NCI-H226 (cell line): ENCODE results near the gene PPP1R18.
"Not testable (repeated sequence)": the region's sequence is repeated elsewhere in the genome, so short reads cannot be mapped to it uniquely, and the experiment has no call there.

Experiments
- DNase-seq: peaks from one replicate; pipeline ENCODE4 v3.0.0-alpha.2; 2015

PPP1R18 gene, protein sequence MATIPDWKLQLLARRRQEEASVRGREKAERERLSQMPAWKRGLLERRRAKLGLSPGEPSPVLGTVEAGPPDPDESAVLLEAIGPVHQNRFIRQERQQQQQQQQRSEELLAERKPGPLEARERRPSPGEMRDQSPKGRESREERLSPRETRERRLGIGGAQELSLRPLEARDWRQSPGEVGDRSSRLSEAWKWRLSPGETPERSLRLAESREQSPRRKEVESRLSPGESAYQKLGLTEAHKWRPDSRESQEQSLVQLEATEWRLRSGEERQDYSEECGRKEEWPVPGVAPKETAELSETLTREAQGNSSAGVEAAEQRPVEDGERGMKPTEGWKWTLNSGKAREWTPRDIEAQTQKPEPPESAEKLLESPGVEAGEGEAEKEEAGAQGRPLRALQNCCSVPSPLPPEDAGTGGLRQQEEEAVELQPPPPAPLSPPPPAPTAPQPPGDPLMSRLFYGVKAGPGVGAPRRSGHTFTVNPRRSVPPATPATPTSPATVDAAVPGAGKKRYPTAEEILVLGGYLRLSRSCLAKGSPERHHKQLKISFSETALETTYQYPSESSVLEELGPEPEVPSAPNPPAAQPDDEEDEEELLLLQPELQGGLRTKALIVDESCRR

GRCh38 chr6:30686009-30686907, at the start of gene PPP1R18:
TSS of gene PPP1R18 (minus strand) at chr6:30686645. CDS start at chr6:30686018, 627 bp downstream.
- peak; percentile 62 for DNase-seq

DNA sequence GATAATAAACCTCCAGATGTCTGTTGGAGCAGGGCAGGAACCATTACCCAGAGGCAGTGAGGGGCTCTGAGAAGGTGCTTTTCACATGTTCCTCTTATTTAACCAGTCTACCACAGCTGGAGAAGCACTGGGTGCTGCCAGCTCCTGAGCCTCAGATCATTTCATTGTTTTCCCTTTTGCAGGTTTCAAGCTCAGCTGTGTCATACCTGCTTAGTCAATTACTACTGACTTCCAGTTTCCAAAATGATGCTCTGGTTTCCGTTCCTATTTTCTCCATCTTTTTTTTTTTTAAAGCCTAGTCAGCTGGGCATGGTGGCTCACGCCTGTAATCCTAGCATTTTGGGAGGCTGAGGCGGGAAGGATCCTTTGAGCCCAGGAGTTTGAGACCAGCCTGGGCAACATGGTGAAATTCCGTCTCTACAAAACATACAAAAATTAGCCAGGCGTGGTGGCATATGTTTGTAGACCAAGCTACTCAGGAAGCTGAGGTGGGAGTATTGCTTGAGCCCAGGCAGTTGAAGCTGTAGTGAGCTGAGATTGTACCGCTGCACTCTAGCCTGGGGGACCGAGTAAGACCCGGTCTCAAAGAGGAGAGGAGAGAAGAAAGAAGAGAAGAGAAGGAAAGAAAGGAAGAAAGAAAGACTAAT, 49.3 kb upstream of the PPP1R18 start:
- DNase-seq: no peak

DNA sequence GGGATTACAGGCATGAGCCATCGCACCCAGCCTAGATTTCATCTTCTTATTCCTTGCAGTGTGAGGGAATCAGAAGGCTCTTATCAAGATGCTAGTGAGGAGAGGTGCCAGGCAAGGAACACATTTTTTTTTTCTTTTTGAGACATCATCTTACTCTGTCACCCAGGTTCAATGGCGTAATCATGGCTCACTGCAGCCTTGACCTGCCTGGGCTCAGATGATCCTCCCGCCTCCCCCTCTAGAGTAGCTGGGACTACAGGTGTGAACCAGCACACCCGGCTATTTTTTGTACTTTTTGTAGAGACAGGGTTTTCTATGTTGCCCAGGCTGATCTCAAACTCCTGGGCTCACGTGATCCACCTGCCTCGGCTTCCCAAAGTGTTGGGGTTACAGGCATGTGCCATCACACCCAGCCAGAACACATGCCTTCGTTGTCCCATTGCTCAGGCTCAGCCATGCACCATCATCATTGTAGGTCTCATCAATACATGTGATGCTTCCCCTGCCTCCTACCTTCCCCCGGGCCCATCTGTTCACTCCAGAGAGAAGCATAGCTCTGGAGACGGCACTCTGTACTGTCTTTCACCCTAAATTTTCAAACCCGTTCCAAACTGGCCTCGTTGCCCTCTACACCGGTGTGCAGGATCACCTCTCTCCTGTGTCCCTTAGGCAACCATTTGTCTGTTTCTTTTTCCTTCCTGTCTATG, 45.9 kb upstream of the PPP1R18 start:
- DNase-seq: no peak

GRCh38 chr6:30730601-30731435, 44.4 kb upstream of the PPP1R18 start:
- DNase-seq: peak; percentile 43

DNA sequence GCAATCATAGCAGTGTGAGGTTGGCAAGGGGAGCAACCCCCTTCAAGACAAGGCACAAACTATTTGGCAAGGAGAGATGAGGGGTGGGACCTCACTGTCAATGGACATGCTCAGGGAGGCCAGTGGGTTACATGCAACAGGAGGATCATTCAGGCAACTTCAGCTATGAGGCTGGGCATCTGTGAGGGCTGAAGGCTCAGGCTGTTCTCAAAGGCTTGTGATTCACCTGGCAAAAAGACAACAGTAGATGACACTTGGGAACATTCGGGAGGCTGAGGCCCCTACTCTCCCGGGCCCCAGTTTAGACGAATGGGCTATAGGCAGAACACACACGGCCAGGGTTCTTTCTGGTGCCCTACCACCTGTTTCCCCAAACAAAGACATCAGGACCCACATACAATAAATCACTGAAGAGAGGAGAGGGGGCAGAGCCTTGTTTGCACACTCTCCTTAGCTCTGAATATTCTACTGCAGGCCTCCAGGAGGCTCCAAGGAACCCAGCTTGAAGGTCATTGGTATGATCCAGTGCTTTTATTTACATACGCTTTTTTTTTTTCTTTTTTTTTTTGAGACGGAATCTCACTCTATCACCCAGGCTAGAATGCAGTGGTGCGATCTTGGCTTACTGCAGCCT, 41.6 kb upstream of the PPP1R18 start:
- no peak for DNase-seq

DNA sequence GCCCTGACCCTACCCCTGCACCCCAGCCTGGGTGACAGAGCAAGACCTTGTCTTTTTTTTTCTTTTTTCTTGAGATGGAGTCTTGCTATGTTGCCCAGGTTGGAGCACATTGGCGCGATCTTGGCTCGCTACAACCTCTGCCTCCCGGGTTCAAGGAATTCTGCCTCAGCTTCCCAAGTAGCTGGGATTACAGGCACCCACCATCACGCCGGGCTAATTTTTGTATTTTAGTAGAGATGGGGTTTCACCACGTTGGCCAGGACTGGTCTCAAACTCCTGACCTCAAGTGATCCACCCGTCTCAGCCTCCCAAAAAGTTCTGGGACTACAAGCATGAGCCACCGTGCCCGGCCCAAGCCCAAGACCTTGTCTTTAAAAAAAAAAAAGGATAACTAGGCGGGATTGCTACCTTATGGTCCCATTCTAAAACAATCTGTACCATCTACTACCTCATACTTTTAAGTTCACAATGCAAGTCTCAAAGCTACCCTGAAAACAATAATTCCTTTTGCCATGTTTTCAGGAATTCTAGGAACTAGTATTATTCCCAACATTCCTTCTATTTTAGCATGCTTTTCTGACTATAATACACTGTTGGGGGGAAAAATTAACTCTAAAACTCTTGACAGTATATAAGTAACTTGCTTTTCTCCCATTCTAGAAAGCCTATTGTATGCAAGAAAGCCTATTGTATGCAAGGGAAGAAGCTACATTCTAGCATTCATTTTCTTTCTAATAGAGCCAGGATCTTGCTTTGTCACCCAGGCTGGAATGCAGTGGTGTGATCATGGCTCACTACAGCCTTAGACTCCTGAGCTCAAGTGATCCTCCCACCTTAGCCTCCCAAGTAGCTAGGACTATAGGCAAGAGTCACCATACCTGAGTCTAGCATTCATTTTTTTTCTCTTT, 40.3 kb upstream of the PPP1R18 start:
- DNase-seq: no peak

DNA sequence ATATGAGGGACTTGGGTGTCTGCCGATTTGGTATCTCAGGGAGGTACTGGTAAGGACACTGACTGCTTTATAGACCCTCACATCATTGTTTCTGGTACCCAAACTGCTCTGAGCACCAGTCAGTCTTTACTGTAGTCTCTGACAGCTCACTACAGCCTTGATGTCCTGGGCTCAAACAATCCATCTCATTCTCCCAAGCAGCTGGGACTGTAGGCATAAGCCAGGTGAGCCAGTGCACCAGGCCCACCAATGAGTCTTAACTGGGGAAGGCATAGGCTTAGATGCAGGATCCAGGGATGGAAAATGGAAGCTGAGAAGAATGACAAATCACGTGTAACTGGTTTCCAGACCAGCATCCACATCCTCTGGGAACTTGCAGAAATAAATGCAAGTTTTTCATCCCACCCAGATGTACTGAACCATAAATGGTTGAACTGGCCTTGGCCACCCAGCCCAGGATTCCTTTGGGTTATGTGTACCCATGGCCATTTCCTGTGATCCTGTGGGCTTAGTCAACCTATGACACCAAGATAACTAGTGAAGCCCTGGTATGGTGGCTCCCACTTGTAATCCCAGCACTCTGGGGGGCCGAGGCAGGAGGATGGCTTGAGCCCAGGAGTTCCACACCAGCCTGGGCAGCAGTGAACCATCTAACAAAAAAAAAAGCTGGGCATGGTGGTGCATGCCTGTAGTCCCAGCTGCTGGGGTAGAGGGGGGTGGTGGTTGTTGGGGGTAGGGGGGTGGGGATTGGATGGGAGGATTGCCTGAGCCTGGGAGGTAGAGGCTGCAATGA, 39.5 kb upstream of the PPP1R18 start:
- DNase-seq: no peak

DNA sequence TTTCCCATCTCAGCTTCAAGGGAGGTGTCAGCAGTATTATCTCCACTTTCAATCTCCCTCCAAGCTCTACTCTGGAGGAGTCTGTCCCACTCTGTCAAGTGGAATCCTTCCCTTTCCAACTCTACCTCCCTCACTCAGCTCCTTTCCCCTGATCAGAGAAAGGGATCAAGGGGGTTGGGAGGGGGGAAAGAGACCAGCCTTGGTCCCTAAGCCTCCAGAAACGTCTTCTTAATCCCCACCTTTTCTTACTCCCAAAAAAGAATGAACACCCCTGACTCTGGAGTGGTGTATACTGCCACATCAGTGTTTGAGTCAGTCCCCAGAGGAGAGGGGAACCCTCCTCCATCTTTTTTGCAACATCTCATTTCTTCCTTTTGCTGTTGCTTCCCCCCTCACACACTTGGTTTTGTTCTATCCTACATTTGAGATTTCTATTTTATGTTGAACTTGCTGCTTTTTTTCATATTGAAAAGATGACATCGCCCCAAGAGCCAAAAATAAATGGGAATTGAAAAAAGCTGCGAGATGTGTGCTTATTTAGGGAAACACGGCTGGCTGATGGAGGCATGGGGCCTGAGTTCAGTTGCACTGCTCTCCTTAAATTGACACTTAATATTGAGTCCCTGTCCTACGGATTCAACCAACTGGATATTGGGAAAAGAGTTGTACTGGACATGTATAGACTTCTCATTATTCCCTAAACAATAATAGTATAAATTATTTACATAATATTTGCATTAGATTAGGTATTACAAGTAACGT, 38.6 kb upstream of the PPP1R18 start:
- no peak for DNase-seq

DNA sequence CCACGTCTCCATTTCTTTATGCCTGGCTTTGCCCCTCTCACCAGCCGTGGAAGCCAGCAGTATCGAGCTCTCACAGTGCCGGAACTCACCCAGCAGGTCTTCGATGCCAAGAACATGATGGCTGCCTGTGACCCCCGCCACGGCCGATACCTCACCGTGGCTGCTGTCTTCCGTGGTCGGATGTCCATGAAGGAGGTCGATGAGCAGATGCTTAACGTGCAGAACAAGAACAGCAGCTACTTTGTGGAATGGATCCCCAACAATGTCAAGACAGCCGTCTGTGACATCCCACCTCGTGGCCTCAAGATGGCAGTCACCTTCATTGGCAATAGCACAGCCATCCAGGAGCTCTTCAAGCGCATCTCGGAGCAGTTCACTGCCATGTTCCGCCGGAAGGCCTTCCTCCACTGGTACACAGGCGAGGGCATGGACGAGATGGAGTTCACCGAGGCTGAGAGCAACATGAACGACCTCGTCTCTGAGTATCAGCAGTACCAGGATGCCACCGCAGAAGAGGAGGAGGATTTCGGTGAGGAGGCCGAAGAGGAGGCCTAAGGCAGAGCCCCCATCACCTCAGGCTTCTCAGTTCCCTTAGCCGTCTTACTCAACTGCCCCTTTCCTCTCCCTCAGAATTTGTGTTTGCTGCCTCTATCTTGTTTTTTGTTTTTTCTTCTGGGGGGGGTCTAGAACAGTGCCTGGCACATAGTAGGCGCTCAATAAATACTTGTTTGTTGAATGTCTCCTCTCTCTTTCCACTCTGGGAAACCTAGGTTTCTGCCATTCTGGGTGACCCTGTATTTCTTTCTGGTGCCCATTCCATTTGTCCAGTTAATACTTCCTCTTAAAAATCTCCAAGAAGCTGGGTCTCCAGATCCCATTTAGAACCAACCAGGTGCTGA, 37.6 kb upstream of the PPP1R18 start:
- not testable (repeated sequence) for DNase-seq

GRCh38 chr6:30723159-30723842, 36.9 kb upstream of the PPP1R18 start:
- not testable (repeated sequence) for DNase-seq

DNA sequence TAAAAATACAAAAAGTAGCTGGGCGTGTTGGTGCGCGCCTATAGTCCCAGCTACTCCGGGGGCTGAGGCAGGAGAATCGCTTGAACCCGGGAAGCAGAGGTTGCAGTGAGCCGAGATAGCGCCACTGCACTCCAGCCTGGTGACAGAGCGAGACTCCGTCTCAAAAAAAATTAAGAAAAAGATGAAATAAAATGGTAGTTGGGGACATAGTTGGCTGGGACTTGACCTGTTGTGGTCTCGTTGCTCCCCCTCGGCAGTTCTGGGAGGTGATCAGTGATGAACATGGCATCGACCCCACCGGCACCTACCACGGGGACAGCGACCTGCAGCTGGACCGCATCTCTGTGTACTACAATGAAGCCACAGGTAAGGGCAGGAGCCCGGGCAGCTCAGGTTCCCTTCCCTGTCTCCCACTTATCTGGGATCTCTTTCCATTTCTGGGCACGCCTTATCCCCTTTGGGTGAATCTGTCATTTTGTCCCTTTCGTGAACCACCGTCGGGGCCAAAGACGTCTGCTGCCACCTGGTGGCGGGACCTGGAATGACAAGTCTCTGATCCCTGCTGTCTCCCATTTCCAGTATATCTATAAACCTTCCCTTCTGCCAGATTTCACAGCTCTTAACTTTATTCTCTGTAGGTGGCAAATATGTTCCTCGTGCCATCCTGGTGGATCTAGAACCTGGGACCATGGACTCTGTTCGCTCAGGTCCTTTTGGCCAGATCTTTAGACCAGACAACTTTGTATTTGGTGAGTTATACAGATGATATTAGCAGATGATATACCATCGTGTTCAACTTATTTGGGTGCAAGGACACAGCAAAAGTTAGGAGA, 36.1 kb upstream of the PPP1R18 start:
- DNase-seq: no peak

GRCh38 chr6:30722025-30722279, 35.5 kb upstream of the PPP1R18 start:
- not testable (repeated sequence) for DNase-seq

- DNase-seq: peak; percentile 77
Measured at GRCh38 chr6:30721198-30722024, 35.0 kb upstream of the PPP1R18 start.

GRCh38 chr6:30720738-30721197, 34.3 kb upstream of the PPP1R18 start:
- no peak for DNase-seq
